Stimulated activated CD4-positive, alpha-beta T cell treated with anti-CD3 and anti-CD28 coated beads, TNF-alpha, amount 100 ng/mL, for 1 hour (primary cell): ENCODE data around the gene IRGQ.
"Not testable (repeated sequence)": the region's sequence is repeated elsewhere in the genome, so short reads cannot be mapped to it uniquely, and the experiment has no call there.

Experiments
- DNase-seq, 3 donors: peaks; one replicate each; pipeline ENCODE4 v3.0.0-alpha.2; 2020; ENCODE audit warnings: low read depth in 3 of 3, low spot score in 1 of 3

IRGQ gene

DNA sequence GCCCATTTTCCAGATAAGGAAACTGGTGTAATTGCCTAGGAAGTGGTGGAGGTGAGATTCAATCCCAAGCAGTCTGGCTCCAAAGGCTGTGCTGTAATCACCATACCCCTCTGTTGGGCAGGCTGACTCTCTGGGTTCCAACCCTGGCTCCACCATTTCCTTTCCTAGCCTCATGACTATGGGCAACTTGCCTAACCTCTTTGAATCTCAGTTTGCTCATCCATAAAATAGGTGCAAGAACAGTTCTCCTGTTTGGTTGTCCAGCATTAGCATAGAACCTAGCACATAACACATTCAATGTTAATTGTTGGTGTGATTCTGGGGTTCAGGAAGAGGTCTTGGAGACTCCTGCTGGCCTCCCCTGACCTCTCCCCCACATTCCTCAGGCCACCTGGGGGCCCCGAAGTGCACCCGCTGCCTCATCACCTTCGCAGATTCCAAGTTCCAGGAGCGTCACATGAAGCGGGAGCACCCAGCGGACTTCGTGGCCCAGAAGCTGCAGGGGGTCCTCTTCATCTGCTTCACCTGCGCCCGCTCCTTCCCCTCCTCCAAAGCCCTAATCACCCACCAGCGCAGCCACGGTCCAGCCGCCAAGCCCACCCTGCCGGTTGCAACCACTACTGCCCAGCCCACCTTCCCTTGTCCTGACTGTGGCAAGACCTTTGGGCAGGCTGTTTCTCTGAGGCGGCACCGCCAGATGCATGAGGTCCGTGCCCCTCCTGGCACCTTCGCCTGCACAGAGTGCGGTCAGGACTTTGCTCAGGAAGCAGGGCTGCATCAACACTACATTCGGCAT, 2.7 kb upstream of the IRGQ start:
- no peak for DNase-seq

DNA sequence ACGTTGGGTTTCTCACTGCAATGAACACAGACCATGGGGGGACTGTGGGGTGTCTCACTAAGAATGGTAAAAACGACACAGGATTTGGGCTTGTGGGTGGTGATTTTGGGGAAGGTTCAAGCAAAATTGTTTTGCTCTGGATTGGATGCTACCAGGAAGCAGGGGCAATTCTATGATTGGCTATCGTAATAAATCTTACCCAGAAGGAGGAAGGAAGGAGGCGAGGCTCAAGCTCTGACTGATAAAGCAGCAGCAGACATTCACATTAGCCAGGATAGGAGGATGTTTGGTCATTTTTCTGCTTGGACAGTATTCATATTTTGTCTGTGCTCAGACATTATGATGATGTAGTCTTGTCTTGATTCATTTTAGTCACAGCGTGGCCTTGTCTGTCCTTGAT, 1.9 kb upstream of the IRGQ start:
- no peak for DNase-seq

DNA sequence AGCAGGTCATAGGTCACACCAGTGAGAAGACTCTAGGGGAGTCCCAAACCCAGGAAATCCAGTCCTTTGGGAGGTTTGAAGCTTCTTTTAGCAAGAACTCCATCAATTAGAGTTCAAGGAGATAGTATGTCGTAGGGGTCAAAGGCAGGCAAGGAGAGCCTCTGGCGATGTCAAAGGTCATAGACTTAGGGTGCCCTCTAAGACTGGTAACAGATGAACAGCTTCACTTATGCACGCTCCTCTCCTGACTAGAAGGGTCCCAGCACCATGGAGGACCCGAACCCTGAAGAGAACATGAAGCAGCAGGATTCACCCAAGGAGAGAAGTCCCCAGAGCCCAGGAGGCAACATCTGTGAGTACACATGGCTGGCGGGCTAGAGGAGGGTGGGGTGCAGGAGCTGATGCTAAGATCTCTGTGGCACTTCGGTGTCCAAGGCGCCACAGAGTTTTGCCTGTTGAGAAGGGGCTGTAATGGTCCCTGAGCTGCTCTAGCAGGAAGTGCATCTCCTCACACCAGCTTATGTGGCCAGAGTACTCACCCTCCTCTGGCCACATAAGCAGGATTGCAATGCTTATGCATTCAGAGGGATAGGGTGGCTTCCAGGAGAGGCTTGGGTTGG, 1.0 kb upstream of the IRGQ start:
- DNase-seq: no peak

DNA sequence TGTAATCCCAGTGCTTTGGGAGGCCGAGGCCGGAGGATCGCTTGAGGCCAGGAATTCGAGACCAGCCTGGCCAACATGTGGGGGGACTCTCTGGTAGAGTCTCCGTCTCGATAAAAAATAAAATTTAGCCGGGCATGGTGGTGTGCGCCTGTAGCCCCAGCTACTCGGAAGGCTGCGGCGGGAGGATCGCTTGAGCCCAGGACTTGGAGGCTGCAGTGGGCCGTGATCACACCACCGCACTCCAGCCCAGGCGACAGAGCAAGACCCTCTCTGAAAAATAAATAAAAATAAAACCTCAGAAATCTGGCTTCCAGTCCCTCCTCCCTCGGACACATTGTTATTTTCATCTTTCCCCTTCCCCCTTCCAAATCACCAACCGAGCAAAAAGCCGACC, 332 bp downstream of the IRGQ start:
- peak in 1 of 3 donors; percentile 4 for DNase-seq

DNA sequence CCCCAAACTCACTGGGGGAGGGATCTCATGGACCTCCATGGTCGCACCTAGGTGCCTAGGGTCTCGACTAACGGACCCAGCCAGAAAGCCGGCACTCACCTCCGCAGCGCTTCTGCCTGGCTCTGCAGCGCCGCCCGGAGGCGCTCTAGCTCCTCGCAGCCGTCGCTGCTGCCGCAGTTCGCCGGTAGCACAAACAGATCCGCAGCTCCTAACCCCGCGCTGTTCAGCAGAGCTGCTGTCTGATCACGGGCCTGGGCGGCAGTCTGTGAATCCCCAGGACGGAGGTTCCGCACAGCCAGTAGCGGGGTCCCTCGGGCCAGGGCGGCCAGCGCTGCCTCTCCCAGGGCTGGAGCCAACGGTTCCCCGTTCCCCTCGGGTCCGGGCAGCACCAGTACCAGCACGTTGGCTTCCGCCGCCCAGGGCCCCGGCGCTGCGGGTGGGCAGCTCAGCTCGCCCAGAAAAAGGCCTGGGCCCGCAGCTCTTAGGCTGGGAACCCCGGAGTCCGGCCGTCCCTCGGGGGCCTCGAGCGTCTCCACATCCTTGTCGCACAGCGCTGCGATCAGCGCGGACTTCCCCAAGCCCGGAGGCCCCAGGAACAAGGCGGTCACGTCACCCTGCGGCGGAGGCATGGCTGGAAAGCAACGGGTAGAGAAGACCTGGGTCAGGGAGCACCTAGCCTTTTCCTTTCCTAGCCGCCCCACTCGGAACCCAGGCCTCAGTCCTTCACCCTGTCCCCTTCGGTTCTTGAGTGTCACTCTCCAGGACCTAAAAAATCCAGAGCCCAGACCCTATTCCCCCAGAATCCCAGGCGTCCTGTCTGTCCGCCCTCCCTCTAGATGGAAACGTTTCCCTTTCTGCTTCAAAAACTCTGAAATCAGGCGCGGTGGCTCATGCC, 977 bp downstream of the IRGQ start:
- DNase-seq: peak; percentile 32 to 59 (median 52)

DNA sequence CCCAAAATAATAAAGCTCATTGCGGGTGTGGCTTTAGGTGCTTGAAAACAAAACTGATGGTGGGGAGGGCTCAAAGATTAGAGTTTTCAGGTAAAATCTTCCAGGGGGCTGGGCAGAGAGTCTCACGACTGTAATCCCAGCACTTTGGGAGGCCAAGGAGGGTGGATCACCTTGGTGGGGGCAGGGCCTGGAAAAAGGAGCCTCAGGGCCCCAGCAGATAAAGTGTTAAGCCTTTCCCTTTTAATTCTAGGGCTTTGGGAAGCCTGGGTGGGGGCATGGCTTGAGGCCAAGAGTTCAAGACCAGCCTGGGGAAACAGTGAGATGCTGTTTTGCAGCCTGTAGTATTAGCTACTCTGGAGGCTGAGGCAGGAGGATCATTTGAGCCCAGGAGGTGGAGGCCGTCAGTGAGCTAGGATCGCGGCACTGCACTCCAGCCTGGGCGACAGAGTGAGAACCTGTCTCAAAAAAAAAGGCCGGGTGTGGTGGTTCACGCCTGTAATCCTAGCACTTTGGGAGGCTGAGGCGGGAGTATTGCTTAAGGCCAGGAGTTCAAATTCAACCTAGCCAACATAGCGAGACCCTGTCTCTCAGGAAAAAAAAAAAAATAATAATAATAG, 1.7 kb downstream of the IRGQ start:
- no peak for DNase-seq

DNA sequence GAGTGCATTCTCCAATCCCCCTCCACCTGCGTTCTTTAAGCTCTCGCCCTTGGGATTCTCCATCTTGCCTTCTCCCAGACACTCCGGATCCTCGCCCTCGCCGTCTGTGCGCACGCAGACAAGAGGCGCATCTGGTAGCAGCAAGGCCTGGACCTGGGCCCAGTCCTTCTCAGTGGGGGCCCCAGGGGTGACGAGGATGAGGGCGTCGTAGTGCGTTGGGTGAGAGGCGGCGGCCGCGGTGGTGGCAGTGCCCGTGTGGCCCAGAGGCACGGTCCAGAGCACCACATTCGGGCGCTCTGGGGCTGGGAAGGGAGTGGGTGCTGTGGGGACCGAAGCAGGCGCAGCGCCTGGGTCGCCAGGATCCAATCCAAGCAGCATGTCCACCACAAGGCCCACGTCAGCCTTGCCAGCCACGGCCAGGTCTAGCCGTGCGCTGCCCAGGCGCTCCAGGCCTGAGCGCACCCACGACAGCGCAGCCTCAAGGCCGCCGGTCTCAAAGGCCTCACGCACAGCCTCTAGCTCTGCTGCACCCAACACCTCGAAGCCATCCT, 3.1 kb downstream of the IRGQ start:
- no peak for DNase-seq

DNA sequence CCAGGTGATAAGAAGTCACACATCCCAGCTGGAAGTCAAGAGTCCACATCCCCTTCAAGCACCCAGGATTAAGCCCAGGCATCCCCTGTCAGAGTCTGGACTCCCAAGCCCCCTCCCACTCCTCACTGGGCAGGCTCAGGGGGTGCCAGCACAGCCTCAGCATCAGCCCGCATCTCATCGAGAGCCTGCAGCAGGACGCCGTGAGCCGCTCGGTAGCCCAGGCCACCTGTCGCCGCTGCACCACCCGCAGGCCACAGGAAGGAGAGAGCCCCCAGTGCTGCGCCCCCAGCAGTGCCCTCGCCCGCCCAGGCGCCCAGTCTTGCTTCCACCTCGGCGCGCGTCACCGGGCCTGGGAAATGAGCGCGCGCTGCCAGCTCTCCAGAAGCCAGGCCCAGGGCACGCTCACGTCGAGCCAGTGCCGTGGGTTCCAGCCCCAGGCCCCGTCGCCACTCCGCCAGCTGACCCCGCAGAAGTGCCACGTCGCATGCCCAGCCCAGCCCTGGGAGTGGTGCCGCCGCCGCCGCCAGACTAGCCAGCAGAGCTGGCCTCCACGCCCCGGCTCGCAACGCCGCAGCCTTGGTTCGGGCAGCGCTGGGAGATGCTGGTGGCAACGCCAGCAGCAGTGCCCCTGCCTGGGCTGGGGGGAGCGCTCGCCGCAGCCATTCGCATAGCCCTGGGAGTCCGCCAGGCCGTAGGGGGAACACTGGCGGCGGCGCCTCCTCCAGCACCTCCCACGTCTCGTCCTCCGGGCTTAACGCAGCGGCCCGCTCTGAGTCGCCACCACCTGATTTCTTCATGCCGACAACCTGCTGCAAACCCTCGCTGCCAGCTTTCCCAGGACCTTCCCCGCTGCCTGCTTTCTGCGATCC, 3.8 kb downstream of the IRGQ start:
- no peak for DNase-seq

DNA sequence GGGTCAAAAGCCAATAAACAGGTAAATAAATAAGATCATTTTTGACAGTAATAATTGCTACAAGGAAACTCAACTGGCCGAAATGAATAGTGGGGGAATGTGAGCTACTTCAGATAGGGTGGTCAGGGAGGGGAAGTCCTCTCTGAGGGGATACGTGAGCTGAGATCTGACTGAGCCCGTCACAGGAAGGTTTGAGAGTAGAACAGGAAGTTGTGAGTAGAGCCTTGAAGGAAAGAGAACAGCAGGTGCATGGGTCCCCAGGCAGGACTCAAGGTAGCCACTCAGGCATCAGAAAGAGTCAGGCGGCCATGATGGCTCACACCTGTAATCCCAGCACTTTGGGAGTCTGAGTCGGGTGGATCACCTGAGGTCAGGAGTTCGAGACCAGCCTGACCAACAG, 6.3 kb downstream of the IRGQ start:
- no peak for DNase-seq

DNA sequence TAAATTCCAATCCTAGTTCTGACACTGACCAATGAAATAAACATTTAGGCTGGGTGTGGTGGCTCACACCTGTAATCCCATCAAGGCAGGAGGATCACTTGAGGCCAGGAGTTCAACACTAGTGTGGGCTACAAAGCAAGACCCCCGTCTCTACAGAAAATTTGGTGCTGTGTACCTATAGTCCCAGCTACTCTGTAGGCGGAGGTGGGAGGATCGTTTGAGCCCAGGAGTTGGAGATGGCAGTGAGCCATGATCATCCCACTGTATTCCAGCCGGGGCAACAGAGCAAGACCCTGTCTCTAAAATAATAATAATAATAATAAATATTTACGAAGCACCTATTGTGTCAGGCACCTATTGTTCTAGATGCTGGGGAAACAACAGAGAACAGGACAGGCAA, 6.7 kb downstream of the IRGQ start:
- no peak for DNase-seq

DNA sequence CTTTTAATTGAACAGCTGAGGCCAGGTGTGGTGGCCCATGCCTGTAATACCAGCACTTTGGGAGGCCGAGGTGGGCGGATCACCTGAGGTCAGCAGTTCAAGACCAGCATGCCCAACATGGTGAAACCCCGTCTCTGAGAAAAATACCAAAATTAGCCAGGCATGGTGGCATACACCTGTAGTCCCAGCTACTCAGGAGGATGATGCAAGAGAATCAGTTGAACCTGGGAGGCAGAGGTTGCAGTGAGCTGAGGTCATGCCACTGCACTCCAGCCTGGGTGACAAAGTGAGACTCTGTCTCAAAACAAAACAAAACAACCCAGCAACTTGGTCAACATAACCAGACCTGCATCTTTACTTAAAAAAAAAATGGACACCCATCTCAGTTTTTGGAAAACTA, 8.9 kb downstream of the IRGQ start:
- not testable (repeated sequence) for DNase-seq

DNA sequence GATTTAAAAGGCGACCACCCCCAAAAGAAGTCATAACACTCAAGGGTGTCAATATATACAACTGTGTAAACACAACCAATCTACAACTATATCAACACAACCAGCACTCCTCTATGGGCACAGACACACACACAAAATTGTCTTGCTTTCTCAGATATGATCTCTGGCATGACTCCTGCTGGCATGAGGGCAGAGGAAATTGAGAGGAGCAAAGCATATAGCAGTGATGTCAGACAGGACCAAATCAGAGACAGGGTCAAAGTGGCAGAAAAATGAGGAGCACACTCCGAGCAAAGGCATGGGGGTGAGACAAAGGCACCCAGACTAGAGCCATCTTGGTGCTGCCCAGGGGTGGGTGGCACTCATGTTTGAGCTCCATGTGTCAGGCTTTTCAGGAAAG, 9.6 kb downstream of the IRGQ start:
- DNase-seq: no peak

DNA sequence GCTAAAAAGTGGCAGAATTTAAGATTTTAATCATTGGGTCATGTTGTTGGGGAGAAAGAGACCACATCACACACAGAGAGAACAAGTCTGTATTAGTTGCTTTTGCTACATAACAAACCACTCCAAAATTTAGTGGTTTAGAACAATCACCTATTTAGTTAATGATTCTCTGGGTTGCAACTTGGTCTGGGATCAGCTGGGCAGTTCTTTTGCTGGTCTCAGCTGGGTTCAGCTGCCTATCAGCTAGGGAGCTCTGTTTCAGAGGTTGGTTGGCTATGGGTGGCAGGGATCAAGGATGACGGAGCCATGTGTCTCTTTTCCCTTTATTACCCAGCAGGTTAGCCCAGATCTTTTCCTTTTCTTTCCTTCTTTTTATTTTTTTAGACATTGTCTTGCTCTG, 11.4 kb downstream of the IRGQ start:
- no peak for DNase-seq

DNA sequence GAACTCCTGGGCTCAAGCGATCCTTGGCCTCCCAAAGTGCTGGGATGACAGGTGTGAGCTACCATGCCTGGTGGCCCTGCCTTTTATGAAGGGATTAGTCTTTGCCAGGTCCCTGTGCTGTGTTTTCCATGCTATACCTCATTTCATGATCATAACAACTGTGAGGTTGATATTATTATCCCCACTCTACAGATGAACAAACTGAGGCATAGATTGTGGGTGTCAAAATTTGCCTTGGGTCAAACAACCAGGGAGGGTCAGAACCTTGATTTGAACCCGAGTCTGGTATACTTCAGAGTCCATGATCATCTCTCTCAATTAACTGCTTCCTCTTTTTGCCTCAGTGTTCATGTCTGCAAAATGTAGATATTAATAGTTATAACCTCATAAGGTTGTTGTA, 13.4 kb downstream of the IRGQ start:
- DNase-seq: no peak

DNA sequence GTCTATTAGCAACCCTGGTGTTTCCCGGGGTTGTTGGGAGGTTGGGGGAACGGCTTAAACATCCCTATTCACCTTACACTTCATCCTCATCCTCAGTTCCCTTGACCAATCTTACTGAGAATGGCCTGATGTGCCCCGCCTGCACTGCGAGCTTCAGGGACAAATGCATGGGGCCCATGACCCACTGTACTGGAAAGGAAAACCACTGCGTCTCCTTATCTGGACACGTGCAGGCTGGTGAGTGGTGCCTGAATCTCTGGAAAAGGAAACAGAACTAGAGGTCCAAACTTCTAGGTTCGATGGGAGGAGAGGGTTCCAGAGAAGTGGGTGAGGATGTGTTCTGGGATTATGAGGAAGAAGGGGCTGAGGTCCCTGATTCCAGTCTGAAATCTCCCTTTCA, 14.5 kb downstream of the IRGQ start:
- no peak for DNase-seq

DNA sequence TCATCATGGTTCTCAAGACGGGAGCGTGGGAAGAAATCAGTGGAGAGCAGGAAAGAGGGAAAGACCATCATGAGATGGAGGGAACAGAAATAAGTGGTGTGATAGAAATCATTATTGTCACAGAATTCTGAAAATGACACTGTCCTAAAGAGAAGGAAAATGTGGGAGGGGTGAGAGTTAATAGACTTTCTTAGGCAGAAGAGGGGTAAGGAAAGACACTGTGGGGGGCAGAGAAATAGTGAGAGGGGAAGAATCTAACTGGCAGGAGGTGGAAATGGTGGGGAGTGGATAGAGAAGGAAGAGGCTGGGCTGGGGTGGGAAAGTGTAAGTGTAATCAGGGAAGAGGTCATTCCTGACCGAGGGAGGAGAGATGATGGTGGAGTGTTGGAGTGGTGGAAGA, 17.1 kb downstream of the IRGQ start:
- DNase-seq: no peak

DNA sequence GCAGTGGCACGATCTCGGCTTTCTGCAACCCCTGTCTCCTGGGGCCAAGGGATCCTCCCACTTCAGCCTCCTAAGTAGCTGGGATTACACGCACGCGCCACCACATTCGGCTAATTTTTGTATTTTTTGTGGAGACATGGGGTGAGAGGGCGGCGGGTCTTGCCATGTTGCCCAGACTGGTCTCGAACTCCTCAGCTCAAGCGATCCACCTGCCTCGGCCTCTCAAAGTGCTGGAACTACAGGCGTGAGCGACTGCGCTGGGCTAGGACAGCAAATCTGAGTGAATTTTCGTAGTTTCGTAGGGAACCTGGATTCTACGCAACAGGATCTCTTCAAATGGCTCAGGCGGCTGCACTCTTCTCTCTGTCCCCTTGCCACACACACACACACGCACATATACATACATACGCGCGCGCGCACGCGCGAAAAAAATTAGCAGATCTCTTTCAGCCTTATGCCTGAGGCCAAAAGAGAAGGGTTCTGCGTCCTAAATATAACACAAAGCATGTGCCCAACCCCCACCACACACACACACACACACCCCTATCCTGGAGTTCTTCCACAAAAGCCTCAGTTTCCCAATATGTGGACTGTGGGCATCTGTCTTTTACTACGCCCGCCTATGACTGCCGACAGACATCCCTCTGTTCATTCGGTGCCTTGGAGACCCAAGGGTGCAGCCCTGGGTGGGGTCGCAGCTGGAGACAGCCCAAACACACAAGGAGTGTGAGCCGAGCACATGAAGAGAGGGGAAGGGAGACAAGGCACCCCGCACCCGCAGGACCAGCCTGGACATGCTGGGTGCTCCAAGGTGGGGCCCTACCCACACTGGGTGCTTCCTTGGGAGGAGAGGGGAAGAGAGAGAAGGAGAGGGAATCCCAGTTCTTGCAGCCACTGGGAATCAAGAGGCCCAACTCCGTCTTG, 19.7 kb downstream of the IRGQ start:
- DNase-seq: no peak

DNA sequence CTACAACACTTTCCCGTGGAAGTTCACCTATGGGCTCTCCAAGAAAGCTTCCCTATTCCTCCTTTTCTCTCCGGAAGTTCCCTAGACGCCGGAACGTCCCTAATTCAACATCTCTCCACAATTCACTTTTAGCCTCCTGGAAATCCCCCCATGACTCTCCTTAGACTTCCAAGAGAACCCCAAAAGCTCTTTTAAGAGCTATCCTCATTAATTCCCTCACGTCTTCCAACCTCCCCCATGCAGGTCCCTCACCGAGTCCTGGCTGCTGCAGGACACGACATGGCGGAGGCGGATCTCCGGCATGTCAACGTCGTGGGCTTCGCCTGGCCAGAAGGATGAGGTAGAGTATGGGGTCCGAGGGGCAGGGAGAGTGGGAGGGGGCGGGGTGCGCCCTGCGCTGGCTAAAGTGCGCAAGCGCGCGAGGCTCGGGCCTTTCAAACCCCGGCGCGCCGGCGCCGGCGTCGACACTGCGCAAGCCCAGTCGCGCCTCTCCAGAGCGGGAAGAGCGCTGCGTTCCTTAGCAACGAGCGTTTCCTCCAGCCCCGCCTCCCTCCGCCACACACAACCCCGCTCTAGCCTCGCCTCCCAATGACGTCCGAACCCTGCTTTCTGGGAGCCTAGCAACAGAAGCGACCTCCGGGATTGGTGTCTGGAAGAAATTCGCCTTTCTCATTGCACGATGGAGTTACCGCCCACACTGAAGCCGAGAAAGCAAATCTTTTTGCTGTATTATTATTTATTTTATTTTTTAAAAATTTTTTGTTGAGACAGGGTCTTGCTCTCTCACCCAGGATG, 20.6 kb downstream of the IRGQ start, which contains the start of the genes PINLYP and XRCC1:
PINLYP (plus strand) TSS at position 646 of the 795 bp plus-strand sequence. CDS start 1,391 bp downstream, outside the sequence.
XRCC1 (minus strand) TSS at position 372 of the 795 bp plus-strand sequence; CDS start at position 303, 69 bp downstream.
- DNase-seq: peak; percentile 90 to 91 (median 90)
